DMS79 treated with DMSO at 0.1 percent for 48 hours (cell line): ENCODE measurements around the gene ARHGEF6.
A peak's percentile ranks its signal among the peaks of the same experiment; 100 is the strongest.
"Not testable (repeated sequence)": the region's sequence is repeated elsewhere in the genome, so short reads cannot be mapped to it uniquely, and the experiment has no call there.

Source experiments
- DNase-seq: peaks from one replicate; lab custom pipeline; 2025; lab: John Stamatoyannopoulos, UW

ARHGEF6 gene

GRCh38 chrX:136780763-136781162, at the start of gene ARHGEF6:
TSS of gene ARHGEF6 (minus strand) at chrX:136780932. CDS start at chrX:136780882, 50 bp downstream.
- DNase-seq, result no peak

DNA sequence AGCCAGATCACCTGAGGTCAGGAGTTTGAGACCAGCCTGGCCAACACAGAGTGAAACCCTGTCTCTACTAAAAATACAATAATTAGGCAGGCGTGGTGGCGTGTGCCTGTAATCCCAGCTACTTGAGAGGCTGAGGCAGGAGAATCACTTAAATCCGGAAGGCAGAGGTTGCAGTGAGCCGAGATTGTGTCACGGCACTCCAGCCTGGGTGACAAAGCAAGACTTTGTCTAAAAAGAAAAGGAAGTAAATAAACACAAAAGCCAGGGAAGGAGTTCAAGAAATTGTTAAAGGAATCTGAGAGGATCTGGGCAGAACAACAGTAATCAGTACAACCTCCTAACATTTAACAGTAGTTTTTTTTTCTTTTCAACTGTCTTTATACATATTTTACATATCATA, 48.7 kb upstream of the ARHGEF6 start:
- no peak for DNase-seq

DNA sequence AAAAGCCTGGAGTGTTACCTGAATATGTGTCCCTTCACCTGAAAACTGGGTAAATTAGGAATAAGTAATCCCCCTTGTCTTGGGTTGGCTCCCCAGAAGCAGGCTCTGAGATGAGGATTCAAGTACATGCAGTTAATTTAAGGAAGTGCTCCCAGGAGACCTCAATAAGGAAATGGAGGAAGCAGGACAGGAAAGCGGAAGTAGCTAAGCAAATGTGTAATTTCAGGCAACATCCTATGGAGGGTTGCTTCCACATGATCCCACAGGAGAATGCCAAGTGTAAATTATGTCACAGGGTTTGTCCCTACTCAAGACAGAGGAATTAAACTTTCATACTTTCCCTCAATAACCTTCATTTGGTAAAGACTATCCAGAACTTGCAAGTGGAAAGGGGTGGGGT, 48.1 kb upstream of the ARHGEF6 start:
- DNase-seq, result no peak

DNA sequence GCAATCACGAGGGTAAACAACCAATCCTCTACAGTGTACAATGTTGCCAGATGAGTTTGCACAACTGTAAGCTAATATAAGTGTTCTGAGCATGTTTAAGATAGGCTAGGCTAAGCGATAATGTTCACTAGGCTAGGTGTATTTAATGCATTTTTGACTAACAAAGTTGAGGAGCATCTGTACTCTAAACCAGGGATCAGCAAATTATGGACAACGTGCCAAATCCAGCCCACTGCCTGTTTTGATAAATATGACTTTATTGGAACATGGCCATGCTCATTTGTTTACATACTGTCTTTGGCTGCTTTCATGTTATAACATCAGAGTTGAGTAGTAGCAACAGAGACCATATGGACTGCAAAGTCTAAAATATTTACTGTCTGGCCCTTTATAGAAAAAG, 46.3 kb upstream of the ARHGEF6 start:
- peak; percentile 43 for DNase-seq

DNA sequence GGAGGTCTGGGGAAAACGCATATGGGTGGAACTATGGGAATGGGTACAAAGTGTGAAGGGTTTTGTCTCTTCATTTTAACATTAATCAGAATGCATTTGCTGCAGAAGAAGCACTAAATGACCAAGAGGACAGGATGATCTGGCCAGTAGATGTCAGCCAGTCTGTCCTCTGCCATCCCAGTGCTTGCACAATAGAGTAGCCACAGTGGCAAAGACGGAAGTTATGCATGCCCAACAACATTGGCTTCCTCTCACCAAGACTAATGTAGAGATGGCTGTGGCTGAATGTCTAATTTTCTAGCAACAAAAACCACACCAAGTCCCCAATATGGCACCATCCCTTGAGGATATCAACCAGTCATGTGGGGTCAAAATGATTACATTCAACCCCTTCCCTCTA, 45.0 kb upstream of the ARHGEF6 start:
- no peak for DNase-seq

DNA sequence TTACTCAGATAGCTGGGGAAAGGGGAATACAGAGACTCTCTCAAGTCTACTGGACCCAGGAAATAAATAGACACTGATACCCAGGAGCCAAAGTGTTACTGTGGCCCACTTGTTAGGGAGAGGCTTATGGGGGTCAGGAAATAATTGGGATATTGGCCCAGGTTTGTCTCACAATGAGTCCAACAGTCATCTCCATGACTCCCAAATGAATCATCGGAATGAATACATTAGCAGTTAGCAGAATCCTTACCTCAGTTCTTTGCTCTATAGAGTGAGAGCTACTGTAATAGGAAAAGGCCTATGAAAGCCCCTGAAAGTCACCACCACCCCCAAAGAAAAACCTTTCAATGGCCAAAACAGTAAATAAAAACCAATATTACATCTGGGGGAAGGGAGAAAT, 42.4 kb upstream of the ARHGEF6 start:
- DNase-seq, result no peak

DNA sequence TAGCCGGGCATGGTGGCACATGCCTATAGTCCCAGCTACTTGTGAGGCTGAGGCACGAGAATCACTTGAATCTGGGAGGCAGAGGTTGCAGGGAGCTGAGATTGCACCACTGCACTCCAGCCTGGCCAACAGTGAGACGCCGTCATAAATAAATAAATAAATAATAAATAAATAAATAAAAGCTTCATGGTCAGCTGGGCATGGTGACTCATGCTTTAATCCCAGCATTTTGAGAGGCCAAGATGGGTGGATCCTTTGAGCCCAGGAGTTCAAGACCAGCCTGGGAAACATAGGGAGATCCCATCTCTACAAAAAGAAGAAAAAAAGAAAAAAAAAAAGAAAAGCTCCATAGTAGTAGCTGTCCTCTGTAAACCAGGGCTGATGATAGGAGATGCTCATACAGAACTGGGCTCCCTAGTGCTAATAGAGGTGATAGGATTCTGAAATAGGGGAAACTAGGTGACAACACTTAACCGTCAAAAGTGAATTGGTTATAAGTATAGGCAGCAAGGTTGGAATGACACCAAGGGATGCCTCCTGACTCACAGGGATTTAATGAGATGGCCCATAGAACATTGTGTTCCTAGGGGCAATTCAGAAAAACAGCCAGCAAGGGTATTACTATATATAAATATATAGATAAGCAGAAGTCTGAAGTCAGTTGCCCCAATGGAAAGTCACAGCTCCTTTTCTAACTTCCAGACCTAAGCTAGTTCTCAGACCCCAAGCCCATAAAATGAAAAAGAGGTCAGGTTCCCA, 41.8 kb upstream of the ARHGEF6 start:
- DNase-seq, result no peak

DNA sequence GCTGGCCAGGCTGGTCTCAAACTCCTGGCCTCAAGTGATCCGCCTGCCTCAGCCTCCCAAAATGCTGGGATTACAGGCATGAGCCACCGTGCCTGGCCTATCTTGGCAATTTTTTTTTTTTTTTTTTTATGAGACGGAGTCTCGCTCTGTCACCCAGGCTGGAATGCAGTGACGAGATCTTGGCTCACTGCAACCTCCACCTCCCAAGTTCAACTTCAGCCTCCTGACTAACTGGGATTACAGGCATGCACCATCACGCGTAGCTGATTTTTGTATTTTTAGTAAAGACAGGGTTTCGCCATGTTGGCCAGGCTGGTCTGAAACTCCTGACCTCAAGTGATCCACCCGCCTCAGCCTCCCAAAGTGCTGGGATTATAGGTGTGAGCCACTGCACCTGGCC, 39.0 kb upstream of the ARHGEF6 start:
- not testable (repeated sequence) for DNase-seq

DNA sequence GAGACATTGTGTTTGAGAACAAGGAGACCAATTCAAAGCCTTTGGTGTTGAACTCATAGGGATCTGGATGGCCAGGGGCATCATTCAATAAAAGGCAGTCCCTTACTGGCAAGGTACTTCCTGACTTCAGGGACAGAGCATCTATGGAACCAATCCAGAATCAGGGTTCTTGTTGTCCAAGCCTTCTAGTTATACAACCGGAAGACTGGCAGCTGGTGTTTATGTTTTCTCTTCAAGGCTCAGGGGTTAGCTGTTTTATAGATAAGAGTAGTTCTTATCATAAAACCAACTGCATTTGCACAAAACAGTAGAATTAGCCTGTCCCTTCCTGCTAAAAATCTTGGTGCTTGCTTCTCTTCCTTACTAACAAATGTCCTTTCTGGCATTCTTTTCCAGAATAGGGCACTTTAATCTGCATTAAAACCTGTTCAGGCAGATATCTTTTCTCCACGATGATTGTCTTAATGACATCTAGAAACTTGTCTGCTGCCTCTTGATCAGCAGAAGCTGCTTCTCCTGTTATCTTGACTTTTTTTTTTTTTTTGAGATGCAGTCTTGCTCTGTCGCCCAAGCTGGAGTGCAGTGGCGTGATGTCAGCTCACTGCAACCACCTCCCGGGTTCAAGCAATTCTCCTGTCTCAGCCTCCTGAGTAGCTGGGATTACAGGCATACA, 38.4 kb upstream of the ARHGEF6 start:
- DNase-seq, result no peak

DNA sequence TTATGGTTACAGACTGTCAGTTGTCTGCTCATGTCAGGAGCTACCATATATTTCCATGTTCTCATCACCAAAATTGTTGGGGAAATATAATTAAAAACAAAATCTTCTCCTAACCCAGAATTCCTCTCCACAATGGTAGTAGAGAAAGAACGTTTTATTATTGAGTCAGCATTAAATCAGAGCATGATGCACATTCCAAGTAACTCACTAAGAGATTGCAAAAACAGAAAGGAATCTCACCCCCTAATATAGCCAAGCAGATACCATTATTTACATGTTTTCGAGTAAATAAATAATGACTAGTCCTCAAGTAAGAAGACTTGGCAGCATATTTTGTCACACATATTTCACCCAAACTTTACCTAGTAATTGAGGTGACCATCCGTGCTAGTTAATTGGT, 36.2 kb upstream of the ARHGEF6 start:
- no peak for DNase-seq

DNA sequence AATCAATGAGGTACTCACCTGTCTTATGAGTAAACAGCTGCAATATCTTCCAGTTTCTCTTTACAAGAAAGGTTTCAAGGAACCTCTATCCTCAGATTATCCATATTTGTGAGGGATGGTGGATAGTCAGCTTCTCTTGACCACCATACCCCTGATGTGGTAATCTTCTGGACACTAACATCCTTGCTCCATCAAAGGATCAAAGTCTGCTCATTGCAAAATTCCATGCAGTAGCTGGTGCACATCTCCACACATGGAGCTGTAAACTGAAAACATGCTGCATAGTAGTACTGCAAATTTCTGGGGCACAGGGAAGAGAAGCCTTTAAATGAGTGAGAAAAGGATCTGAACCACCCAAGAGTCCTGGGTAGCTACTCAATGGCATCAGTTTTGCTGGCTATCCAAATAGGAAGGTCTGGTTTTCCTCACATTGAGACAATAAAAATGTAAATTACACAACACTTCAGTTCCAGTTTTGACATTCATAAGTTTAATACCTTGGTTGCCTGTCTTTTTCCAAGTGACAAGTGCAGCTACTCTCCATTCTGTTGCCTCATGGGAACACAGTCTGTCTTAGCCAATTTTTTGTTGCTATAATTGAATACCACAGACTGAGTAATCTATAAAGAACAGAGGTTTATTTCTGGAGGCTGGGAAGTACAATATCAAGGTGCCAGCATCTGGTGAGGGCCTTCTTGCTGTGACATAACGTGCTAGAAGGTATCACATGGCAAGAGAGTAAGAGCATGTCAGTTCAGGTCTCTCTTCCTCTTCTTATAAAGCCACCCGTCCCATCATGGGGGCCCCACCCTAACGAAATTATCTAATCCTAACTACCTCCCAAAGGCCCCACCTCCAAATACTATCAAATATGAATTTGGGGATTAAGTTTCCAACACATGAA, 34.4 kb upstream of the ARHGEF6 start:
- DNase-seq, result no peak

DNA sequence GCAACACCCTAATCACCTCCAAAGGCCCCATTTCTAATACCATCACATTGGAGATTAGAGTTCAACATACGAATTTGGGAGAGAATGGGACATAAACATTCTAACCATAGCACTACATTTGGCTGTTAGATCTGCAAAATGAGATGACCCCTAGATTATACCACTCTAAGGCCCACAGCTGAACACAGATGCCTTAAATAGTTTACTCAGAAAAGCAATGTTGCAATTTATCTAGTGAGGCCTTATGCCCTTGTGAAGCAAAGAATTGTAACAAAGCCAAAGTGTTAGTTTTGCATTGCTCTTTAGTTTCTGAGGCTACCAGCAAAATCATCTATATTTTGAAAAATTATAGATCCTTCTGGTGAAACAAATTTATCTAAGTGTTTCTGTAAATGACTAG, 31.6 kb upstream of the ARHGEF6 start:
- no peak for DNase-seq

- DNase-seq, result no peak
Measured at GRCh38 chrX:136810493-136810892, 29.8 kb upstream of the ARHGEF6 start.

- DNase-seq, result no peak
Measured at GRCh38 chrX:136806891-136807410, 26.2 kb upstream of the ARHGEF6 start.

DNA sequence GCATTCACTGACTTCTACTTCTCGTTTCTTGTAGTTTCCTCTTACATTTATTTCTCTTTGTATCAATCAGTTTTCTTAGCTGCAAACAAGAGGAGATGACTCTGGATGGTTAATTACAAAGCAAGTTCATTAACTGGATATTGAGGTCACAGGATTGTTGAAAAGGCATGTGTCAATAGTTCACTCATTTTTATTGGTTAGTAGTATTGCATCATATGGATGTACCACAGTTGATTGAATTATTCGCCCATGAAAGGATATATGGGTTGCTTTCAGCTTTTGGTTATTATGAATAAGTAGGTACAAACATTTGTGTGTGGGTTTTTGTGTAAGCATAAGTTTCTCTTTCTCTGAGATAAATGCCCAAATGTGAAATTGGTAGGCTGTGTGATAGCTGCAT, 21.8 kb upstream of the ARHGEF6 start:
- no peak for DNase-seq

DNA sequence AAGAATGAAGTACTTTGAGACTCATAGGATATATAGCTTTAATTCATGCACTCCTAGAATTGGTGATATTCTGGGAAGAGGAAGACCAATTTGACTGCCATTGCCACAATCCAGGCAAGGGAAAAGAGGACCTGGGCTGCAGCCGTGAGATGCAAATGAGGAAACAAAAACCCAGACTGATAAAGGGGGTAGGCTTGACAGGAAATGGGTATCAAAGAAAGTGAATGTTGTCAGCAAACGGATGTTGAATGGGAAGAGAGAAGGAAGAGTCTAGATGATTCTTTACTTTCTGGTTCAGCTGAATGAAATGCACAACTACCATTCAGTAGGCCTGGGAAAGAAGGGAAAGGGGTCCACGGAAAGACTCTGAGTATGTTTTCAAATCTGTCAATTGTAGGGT, 17.1 kb upstream of the ARHGEF6 start:
- DNase-seq, result no peak

DNA sequence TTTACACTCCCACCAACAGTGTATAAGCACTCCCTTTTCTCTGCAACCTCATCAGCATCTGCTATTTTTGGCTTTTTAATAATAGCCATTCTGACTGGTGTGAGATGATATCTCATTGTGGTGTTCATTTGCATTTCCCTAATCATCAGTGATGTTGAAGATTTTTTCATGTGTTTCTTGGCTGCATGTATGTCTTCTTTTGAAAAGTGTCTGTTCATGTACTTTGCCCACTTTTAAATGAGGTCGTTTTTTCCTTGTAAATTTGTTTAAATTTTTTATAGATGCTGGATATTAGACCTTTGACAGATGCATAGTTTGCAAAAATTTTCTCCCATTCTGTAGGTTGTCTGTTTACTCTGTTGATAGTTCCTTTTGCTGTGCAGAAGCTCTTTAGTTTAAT, 14.4 kb upstream of the ARHGEF6 start:
- not testable (repeated sequence) for DNase-seq

DNA sequence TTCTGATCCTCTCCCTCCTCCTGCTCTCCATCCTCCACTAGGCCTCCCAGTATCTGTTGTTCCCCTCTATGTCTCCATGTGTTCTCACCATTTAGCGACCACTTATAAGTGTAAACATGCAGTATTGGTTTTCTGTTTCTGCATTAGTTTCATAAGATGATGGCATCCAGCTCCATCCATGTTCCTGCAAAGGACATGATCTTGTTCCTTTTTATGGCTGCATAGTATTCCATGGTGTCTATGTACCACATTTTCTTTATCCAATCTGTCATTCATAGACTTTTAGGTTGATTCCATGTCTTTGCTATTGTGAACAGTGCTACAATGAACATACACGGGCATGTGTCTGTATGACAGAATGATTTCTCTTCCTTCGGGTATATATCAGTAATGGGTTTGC, 13.9 kb upstream of the ARHGEF6 start:
- DNase-seq, result not testable (repeated sequence)

GRCh38 chrX:136794080-136794479, 13.3 kb upstream of the ARHGEF6 start:
- no peak for DNase-seq

GRCh38 chrX:136789856-136790255, 9.1 kb upstream of the ARHGEF6 start:
- DNase-seq, result no peak

GRCh38 chrX:136784231-136784630, 3.5 kb upstream of the ARHGEF6 start:
- no peak for DNase-seq

DNA sequence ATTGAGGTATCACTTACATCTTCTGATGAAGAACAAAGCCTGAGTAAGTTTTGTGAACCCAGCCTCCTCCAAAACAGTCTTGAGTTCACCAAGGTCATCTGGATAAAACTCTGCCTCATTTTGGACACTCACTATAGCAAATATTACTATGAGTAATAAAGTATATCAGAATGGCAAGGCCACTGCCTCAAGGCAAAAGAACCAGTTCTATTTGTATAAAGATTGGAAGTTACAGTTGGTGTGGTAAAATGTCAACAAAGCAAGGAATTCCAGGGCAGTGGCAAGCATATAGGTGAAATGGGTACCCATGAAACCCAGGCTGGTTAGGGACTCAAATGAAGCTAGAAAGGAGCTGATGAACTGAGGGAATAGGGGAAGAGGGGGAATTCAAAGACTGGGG, 2.4 kb upstream of the ARHGEF6 start:
- no peak for DNase-seq
